Bronchus fibroblast of lung (primary cell): ENCODE data around the gene FUBP3. TPM values are rescaled to one million over a fixed set of nuclear protein-coding genes. Genes with fewer than 3 reads are reported as not detected.

Source experiments
- total RNA-seq: library from RNA; depleted of rRNA; stranded (reverse); fragments of >200 nt; gene quantifications from 2 replicates; pipeline ENCODE4 v1.2.3, GENCODE V29; 2015

Gene FUBP3
- total RNA-seq, result 29.4 and 32.3 TPM in 2 replicates

DNA sequence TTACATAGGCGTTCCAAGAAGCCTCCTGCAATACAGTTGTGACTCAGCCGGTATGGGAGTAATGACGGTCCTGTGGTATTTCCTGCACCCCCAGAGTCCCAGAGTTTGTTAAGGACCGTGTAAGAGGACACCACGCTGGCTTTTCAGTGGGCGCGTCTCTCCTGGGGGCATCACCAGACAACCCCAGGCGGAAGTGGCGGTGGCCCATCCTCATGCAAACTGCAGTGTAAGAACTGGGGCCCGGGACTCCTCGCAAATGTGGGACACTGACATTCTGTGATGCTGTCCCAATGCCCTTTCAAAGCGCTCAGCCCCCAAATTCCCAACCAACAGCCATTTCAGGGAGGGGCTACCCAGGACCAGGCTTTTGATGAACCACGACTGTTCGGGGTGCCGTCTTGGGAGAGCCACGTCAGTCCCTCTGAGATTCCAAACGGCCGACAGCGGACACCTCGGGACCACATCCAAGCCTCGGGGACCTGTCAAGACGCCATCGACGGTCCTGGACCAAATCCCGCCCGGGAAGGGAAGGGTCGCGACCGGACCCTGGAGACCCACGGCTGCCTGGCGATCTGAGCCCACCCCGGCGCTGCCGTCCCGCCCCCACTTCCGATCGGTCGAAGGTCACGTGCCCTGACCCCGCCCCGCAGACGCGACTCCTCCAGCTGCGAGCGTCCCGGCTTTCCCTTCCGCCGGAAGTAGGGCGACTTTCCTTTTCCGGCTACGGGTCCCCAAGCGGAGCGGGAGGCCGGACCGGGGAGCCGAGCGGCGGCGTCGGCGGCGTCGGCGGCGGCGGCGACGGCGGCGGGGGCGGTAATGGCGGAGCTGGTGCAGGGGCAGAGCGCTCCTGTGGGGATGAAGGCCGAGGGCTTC, at the start of gene FUBP3:
FUBP3 (plus strand) TSS at position 713 of the 873 bp plus-strand sequence; CDS start at position 817, 104 bp downstream.

GRCh38 chr9:130664251-130665028, 85.1 kb downstream of the FUBP3 start, which contains the start of gene PRDM12:
Gene PRDM12 (plus strand): TSS chr9:130664594. CDS start chr9:130664654, 60 bp downstream.

Other genes starting within 250 kb of the FUBP3 start
- gene ASS1, start 134.6 kb upstream of the FUBP3 start, total RNA-seq, result 22.4 and 23.5 TPM in 2 replicates
- gene PRDM12, start 85.0 kb downstream of the FUBP3 start, total RNA-seq, result under 0.01 TPM in 1 of 2 replicates, not detected in the other
- 37.6 and 52.8 TPM in 2 replicates for gene EXOSC2, start 114.2 kb downstream of the FUBP3 start, total RNA-seq